H9 (cell line): Measurements from ENCODE around the gene ZMYND12. TPM values are rescaled to one million over a fixed set of nuclear protein-coding genes. Genes with fewer than 3 reads are reported as not detected.

Experiments
- DNase-seq: peaks from one replicate; pipeline ENCODE4 v3.0.0-alpha.2; 2017
- H2AFZ ChIP-seq: one replicate; pipeline ENCODE4 v1.6.1; 2013; ENCODE audit warnings: mild to moderate bottlenecking, low read length, control low read depth, moderate library complexity
- H2AK5ac ChIP-seq: 2 replicates; pipeline ENCODE4 v1.6.1; 2013; ENCODE audit warnings: low read length, control low read depth, mixed read lengths; ENCODE audit not compliant: insufficient read length
- H2BK120ac ChIP-seq: one replicate; pipeline ENCODE4 v1.6.1; 2013; ENCODE audit warnings: low read depth, mild to moderate bottlenecking, low read length, control low read depth, inconsistent platforms; ENCODE audit not compliant: poor library complexity, severe bottlenecking
- H2BK12ac ChIP-seq: 2 replicates; pipeline ENCODE4 v1.6.1; 2013; ENCODE audit warnings: low read length, control low read depth, mixed read lengths, low read depth; ENCODE audit not compliant: insufficient read length
- H2BK15ac ChIP-seq: 2 replicates; pipeline ENCODE4 v1.6.1; 2013; ENCODE audit warnings: low read depth, low read length, control low read depth
- H2BK20ac ChIP-seq: one replicate; pipeline ENCODE4 v1.6.1; 2013; ENCODE audit warnings: low read depth, mild to moderate bottlenecking, low read length, control low read depth, inconsistent platforms; ENCODE audit not compliant: poor library complexity, severe bottlenecking
- H2BK5ac ChIP-seq: 2 replicates; pipeline ENCODE4 v1.6.1; 2013; ENCODE audit warnings: low read length, control low read depth, mixed read lengths; ENCODE audit not compliant: insufficient read length
- H3K14ac ChIP-seq: 2 replicates; pipeline ENCODE4 v1.6.1; 2013; ENCODE audit warnings: low read length, control low read depth; ENCODE audit not compliant: insufficient read depth
- H3K18ac ChIP-seq: 2 replicates; pipeline ENCODE4 v1.6.1; 2013; ENCODE audit warnings: low read depth, mild to moderate bottlenecking, mixed read lengths, low read length, control low read depth; ENCODE audit not compliant: insufficient read length
- H3K23ac ChIP-seq: 2 replicates; pipeline ENCODE4 v1.6.1; 2013; ENCODE audit warnings: low read length, control low read depth, mixed read lengths, low read depth; ENCODE audit not compliant: insufficient read length
- H3K23me2 ChIP-seq: 2 replicates; pipeline ENCODE4 v1.6.1; 2013; ENCODE audit warnings: low read depth, mild to moderate bottlenecking, mixed read lengths, low read length, control low read depth; ENCODE audit not compliant: insufficient read length, poor library complexity, severe bottlenecking
- H3K27ac ChIP-seq: 2 replicates; pipeline ENCODE4 v1.5.1; 2013; ENCODE audit warnings: low read length, control low read depth, mixed read lengths, low read depth; ENCODE audit not compliant: insufficient read length
- H3K27me3 ChIP-seq: 2 replicates; pipeline ENCODE4 v1.6.1; 2013; ENCODE audit warnings: low read length, control low read depth, inconsistent platforms; ENCODE audit not compliant: insufficient read depth
- H3K4ac ChIP-seq: 2 replicates; pipeline ENCODE4 v1.6.1; 2013; ENCODE audit warnings: low read depth, mild to moderate bottlenecking, control low read depth, inconsistent platforms, low read length, moderate library complexity
- H3K4me1 ChIP-seq: 2 replicates; pipeline ENCODE4 v1.6.1; 2013; ENCODE audit warnings: low read length, control low read depth, inconsistent platforms; ENCODE audit not compliant: insufficient read depth
- H3K4me2 ChIP-seq: 2 replicates; pipeline ENCODE4 v1.6.1; 2013; ENCODE audit warnings: low read length, control low read depth, mixed read lengths; ENCODE audit not compliant: insufficient read length, insufficient read depth
- H3K56ac ChIP-seq: 2 replicates; pipeline ENCODE4 v1.6.1; 2013; ENCODE audit warnings: low read depth, mild to moderate bottlenecking, mixed read lengths, low read length, control low read depth; ENCODE audit not compliant: insufficient read length
- H3K79me1 ChIP-seq: 2 replicates; pipeline ENCODE4 v1.6.1; 2013; ENCODE audit warnings: low read depth, mild to moderate bottlenecking, moderate library complexity, low read length, control low read depth, inconsistent platforms; ENCODE audit not compliant: insufficient read depth, poor library complexity, severe bottlenecking
- H3K79me2 ChIP-seq: 2 replicates; pipeline ENCODE4 v1.6.1; 2013; ENCODE audit warnings: low read length, control low read depth, inconsistent platforms; ENCODE audit not compliant: insufficient read depth
- H3K9ac ChIP-seq: 2 replicates; pipeline ENCODE4 v1.6.1; 2013; ENCODE audit warnings: low read length, control low read depth, mixed read lengths; ENCODE audit not compliant: insufficient read length; ENCODE audit errors: extremely low read depth
- H3K9me3 ChIP-seq: one replicate; pipeline ENCODE4 v1.6.1; 2013; ENCODE audit warnings: low read depth, low read length, inconsistent platforms; ENCODE audit not compliant: control insufficient read depth
- H3T11ph ChIP-seq: one replicate; pipeline ENCODE4 v1.6.1; 2013; ENCODE audit warnings: mild to moderate bottlenecking, low read length, control low read depth, inconsistent platforms
- H4K20me1 ChIP-seq: one replicate; pipeline ENCODE4 v1.6.1; 2013; ENCODE audit not compliant: control insufficient read depth, insufficient read length, insufficient read depth
- H4K5ac ChIP-seq: 2 replicates; pipeline ENCODE4 v1.6.1; 2013; ENCODE audit warnings: low read depth, mild to moderate bottlenecking, mixed read lengths, low read length, control low read depth; ENCODE audit not compliant: insufficient read length
- H4K8ac ChIP-seq: replicated peaks from 2 replicates; pipeline ENCODE4 v1.6.1; 2013; ENCODE audit warnings: low read length, control low read depth, mixed read lengths, low read depth; ENCODE audit not compliant: insufficient read length
- H4K91ac ChIP-seq: 2 replicates; pipeline ENCODE4 v1.6.1; 2013; ENCODE audit warnings: low read depth, mild to moderate bottlenecking, moderate library complexity, mixed read lengths, low read length, control low read depth; ENCODE audit not compliant: insufficient read length
- H3K27ac Mint-ChIP-seq, 3 experiments: 2 replicates in 2 of 3; 3 replicates in 1 of 3; pipeline ENCODE4 v1.8.0; 2020 to 2021; ENCODE audit warnings: mixed read lengths in 3 of 3, mild to moderate bottlenecking in 1 of 3, moderate library complexity in 1 of 3
- H3K27me3 Mint-ChIP-seq: 2 replicates; pipeline ENCODE4 v1.8.0; 2021; ENCODE audit warnings: low read depth, mild to moderate bottlenecking, moderate library complexity, mixed read lengths
- H3K36me3 Mint-ChIP-seq, 3 experiments: 2 replicates in 2 of 3; 3 replicates in 1 of 3; pipeline ENCODE4 v1.8.0; 2020 to 2021; ENCODE audit warnings: low read depth in 3 of 3, mixed read lengths in 3 of 3; ENCODE audit not compliant: insufficient read depth in 1 of 3
- H3K4me1 Mint-ChIP-seq, 2 experiments: 2 replicates each; pipeline ENCODE4 v1.8.0; 2020; ENCODE audit warnings: mixed read lengths in 2 of 2
- H3K4me3 Mint-ChIP-seq, 2 experiments: 2 replicates in 1 of 2; 3 replicates in 1 of 2; pipeline ENCODE4 v1.8.0; 2020 to 2021; ENCODE audit warnings: mild to moderate bottlenecking in 2 of 2, mixed read lengths in 2 of 2, moderate library complexity in 1 of 2
- H3K9me3 Mint-ChIP-seq, 2 experiments: 2 replicates in 1 of 2; 3 replicates in 1 of 2; pipeline ENCODE4 v1.8.0; 2020; ENCODE audit warnings: mild to moderate bottlenecking in 2 of 2, mixed read lengths in 2 of 2, moderate library complexity in 1 of 2
- CTCF ChIP-seq: fragments of 200-600 bp; sonication (generic); conservative IDR thresholded peaks from 3 replicates; pipeline ENCODE4 v1.8.0; 2021; ENCODE audit warnings: antibody characterized with exemption, mild to moderate bottlenecking
- WGBS: extraction: QIAGEN DNeasy Blood & Tissue Kit; methylation state at CpG from one replicate; pipeline ENCODE4 v1.1.7; 2013; ENCODE audit warnings: missing lambda C conversion rate, low lambda C conversion rate, mixed read lengths; ENCODE audit not compliant: insufficient read length; ENCODE audit errors: extremely low coverage; 5-methylcytosine and 5-hydroxymethylcytosine counted together
- total RNA-seq: library from RNA; stranded (reverse); gene quantifications from 2 replicates; pipeline ENCODE4 v1.2.1, GENCODE V29; 2021

ZMYND12 gene
- total RNA-seq, 1 experiment from 2014 or later = 0.42 TPM

DNA sequence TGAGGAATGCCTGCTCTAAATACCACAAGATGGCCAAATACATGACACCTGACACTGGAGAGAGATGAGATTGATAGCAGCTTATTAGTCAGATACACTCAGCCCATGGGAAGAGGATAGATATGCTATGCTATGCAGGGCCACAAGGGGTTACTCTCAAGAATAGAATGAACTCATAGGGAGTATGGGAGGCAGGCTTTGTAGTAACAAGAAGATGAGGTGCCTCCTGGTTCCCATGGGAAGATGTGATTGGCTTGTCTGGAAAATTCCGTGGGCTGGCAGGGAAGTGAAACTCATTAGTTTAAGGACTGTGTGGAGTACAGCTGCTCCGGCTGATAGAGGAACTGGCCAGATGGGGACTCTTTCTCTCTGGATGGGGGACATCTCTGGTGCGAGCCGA lies 23.8 kb upstream of the ZMYND12 start:
- WGBS = no CpG with 5 or more reads among the region's 4 CpGs
- Histone ChIP-seq H3K4me2 (no peak overlapping the region), H3K27me3 (no peaks in the 10 kb centered on the region), H3K4ac (no peak overlapping the region), H2AK5ac (no peak overlapping the region), H2BK20ac (no peak overlapping the region), H2BK15ac (no peak overlapping the region), H3K27ac (no peak overlapping the region), H3T11ph (no peak overlapping the region), H3K18ac (no peak overlapping the region), H3K9me3 (no peaks in the 10 kb centered on the region), H2BK120ac (no peak overlapping the region), H4K91ac (no peak overlapping the region), H2BK5ac (no peak overlapping the region), H4K5ac (no peak overlapping the region), H3K56ac (no peak overlapping the region), H2AFZ (no peak overlapping the region), H4K8ac (no peak overlapping the region), H4K20me1 (no peaks in the 10 kb centered on the region), H3K79me1 (no peaks in the 10 kb centered on the region), H3K4me1 (no peaks in the 10 kb centered on the region), H3K23ac (no peak overlapping the region), H3K14ac (no peak overlapping the region), H3K79me2 (no peaks in the 10 kb centered on the region), H3K23me2 (peaks cover 2% of the 10 kb centered on the region), H3K9ac (no peak overlapping the region), H2BK12ac (no peak overlapping the region)
- DNase-seq = peak; percentile 45
- peak; percentile 56 for TF ChIP-seq CTCF
- H3K4me3 Mint-ChIP-seq = no peak overlapping the region; a peak in 1 of 5 replicates
- H3K4me1 Mint-ChIP-seq = peaks cover 3 to 4% of the 10 kb centered on the region in 2 experiments
- no peak overlapping the region for H3K27ac Mint-ChIP-seq
- no peaks in the 10 kb centered on the region; the same call in 1 of the 2 replicates for H3K27me3 Mint-ChIP-seq
- H3K36me3 Mint-ChIP-seq = no peaks in the 10 kb centered on the region
- no peaks in the 10 kb centered on the region for H3K9me3 Mint-ChIP-seq
